ENCODE data around the gene MAGEF1. TPM values are rescaled to one million over a fixed set of nuclear protein-coding genes. Genes with fewer than 3 reads are reported as not detected.

MAGEF1 gene
- total and polyA plus RNA-seq, 2 of the 13 experiments (the other 11 are each of a cell fraction or from before 2014, with no cell fraction given): 26.0 to 62.4 TPM

DNA sequence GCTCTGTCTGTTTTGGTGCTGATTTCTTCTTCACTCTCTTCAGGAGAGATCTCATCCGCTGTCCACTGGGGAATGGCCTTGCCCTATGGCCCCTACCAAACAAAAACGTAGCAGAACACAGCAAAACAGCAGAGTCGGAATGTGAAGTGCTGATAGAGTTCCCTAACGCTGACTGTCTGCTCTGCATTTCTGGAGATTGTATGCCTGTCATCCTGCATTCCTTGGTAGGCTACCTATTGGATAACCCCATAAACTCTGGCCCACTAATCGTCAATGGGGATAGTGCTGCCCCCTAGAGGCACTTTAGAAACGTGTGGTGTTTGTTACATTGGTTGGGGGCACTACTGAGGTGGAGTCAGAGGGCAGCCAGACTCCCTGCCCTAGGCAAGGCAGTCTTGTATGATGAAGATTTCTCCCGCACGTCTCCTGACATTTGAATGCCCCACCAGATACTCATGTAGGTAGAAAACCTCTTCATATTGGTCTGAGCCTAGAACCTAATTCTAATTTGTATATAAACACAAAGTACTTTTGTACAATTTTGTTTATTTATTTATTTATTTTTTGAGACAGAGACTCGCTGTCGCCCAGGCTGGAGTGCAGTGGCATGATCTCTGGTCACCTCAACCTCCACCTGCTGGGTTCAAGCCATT lies 15.6 kb upstream of the MAGEF1 start (continued):
- TF ChIP-seq GABPA (IDR thresholded peaks at IDR 0.05; ENCODE audit: low read depth, low read length) (no peak), GABPA (CRISPR knock-in tag; IDR thresholded peaks at IDR 0.05; ENCODE audit: low read depth) (0 out of 2 replicates have a peak, but pooled peaks have one; percentile 22), THAP11 (CRISPR knock-in tag; IDR thresholded peaks at IDR 0.05) (no peak), ZNF570 (CRISPR knock-in tag; IDR thresholded peaks at IDR 0.05; ENCODE audit: borderline replicate concordance) (no peak), HNF4A (CRISPR knock-in tag; IDR thresholded peaks at IDR 0.05) (no peak), SNRNP70 (IDR thresholded peaks at IDR 0.05; ENCODE audit: low read depth, low read length) (no peak), ZNF253 (CRISPR knock-in tag; IDR thresholded peaks at IDR 0.05; ENCODE audit: borderline replicate concordance) (no peak), ZNF589 (CRISPR knock-in tag; conservative IDR thresholded peaks at IDR 0.05) (no peak), ZNF879 (CRISPR knock-in tag; IDR thresholded peaks at IDR 0.05) (no peak), KLF9 (CRISPR knock-in tag; IDR thresholded peaks at IDR 0.05; ENCODE audit: low read depth) (no peak), IKZF4 (CRISPR knock-in tag; IDR thresholded peaks at IDR 0.05; ENCODE audit: borderline replicate concordance, low read depth, not compliant biosample characterization) (no peak), MTF2 (CRISPR knock-in tag; IDR thresholded peaks at IDR 0.05; ENCODE audit: borderline replicate concordance) (no peak), STAG1 (CRISPR knock-in tag; IDR thresholded peaks at IDR 0.05) (peak; percentile 72), DNMT1 (CRISPR knock-in tag; IDR thresholded peaks at IDR 0.05) (no peak), ZNF20 (CRISPR knock-in tag; IDR thresholded peaks at IDR 0.05) (no peak), ZNF788 (CRISPR knock-in tag; IDR thresholded peaks at IDR 0.05; ENCODE audit: borderline replicate concordance) (no peak), ZNF33B (CRISPR knock-in tag; IDR thresholded peaks at IDR 0.05) (no peak), KDM4B (CRISPR knock-in tag; IDR thresholded peaks at IDR 0.05) (no peak), ZMYM3 (CRISPR knock-in tag; IDR thresholded peaks at IDR 0.05) (no peak), ZNF24 (IDR thresholded peaks at IDR 0.05) (no peak), TBP (CRISPR knock-in tag; IDR thresholded peaks at IDR 0.05) (no peak), MIXL1 (CRISPR knock-in tag; IDR thresholded peaks at IDR 0.05) (0 out of 2 replicates have a peak, but pooled peaks have one; percentile 36), PCBP1 (IDR thresholded peaks at IDR 0.05; ENCODE audit: borderline replicate concordance, low read depth, low read length) (no peak), ZNF350 (CRISPR knock-in tag; IDR thresholded peaks at IDR 0.05; ENCODE audit: borderline replicate concordance, low read depth) (no peak)
- TF ChIP-seq, protein P1, sequence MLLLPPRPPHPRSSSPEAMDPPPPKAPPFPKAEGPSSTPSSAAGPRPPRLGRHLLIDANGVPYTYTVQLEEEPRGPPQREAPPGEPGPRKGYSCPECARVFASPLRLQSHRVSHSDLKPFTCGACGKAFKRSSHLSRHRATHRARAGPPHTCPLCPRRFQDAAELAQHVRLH (CRISPR knock-in tag; IDR thresholded peaks at IDR 0.05; ENCODE audit: borderline replicate concordance, low read depth): no peak
- TF ChIP-seq, protein P2, sequence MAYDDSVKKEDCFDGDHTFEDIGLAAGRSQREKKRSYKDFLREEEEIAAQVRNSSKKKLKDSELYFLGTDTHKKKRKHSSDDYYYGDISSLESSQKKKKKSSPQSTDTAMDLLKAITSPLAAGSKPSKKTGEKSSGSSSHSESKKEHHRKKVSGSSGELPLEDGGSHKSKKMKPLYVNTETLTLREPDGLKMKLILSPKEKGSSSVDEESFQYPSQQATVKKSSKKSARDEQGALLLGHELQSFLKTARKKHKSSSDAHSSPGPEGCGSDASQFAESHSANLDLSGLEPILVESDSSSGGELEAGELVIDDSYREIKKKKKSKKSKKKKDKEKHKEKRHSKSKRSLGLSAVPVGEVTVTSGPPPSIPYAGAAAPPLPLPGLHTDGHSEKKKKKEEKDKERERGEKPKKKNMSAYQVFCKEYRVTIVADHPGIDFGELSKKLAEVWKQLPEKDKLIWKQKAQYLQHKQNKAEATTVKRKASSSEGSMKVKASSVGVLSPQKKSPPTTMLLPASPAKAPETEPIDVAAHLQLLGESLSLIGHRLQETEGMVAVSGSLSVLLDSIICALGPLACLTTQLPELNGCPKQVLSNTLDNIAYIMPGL (CRISPR knock-in tag; IDR thresholded peaks at IDR 0.05; ENCODE audit: borderline replicate concordance in 1 of 2, low read depth in 1 of 2): peak in 1 of 2 experiments; percentile 42; a peak in 1 of 4 replicates
- TF ChIP-seq, protein P3, sequence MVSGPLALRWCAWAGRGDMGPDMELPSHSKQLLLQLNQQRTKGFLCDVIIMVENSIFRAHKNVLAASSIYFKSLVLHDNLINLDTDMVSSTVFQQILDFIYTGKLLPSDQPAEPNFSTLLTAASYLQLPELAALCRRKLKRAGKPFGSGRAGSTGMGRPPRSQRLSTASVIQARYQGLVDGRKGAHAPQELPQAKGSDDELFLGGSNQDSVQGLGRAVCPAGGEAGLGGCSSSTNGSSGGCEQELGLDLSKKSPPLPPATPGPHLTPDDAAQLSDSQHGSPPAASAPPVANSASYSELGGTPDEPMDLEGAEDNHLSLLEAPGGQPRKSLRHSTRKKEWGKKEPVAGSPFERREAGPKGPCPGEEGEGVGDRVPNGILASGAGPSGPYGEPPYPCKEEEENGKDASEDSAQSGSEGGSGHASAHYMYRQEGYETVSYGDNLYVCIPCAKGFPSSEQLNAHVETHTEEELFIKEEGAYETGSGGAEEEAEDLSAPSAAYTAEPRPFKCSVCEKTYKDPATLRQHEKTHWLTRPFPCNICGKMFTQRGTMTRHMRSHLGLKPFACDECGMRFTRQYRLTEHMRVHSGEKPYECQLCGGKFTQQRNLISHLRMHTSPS (CRISPR knock-in tag; IDR thresholded peaks at IDR 0.05; ENCODE audit: low read depth): no peak
- TF ChIP-seq, protein P4, sequence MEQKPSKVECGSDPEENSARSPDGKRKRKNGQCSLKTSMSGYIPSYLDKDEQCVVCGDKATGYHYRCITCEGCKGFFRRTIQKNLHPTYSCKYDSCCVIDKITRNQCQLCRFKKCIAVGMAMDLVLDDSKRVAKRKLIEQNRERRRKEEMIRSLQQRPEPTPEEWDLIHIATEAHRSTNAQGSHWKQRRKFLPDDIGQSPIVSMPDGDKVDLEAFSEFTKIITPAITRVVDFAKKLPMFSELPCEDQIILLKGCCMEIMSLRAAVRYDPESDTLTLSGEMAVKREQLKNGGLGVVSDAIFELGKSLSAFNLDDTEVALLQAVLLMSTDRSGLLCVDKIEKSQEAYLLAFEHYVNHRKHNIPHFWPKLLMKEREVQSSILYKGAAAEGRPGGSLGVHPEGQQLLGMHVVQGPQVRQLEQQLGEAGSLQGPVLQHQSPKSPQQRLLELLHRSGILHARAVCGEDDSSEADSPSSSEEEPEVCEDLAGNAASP (CRISPR knock-in tag; IDR thresholded peaks at IDR 0.05; ENCODE audit: borderline replicate concordance): no peak
